Mucosa of stomach (tissue), 1 donor: ENCODE data around the gene PAIP2B.

Experiments
- H3K27me3 ChIP-seq: one replicate; pipeline ENCODE4 v1.7.0; 2013; ENCODE audit warnings: mild to moderate bottlenecking, low read length; ENCODE audit not compliant: control insufficient read depth, insufficient read depth
- H3K36me3 ChIP-seq: one replicate; pipeline ENCODE4 v1.7.0; 2013; ENCODE audit warnings: low read length; ENCODE audit not compliant: control insufficient read depth, insufficient read depth
- H3K4me1 ChIP-seq: one replicate; pipeline ENCODE4 v1.7.0; 2013; ENCODE audit warnings: mild to moderate bottlenecking, low read length; ENCODE audit not compliant: control insufficient read depth, insufficient read depth
- H3K4me3 ChIP-seq: one replicate; pipeline ENCODE4 v1.7.0; 2013; ENCODE audit warnings: low read length
- H3K9ac ChIP-seq: one replicate; pipeline ENCODE4 v1.7.0; 2013; ENCODE audit warnings: mild to moderate bottlenecking, low read length, moderate library complexity
- H3K9me3 ChIP-seq: one replicate; pipeline ENCODE4 v1.7.0; 2013; ENCODE audit warnings: mild to moderate bottlenecking, low read length, moderate library complexity; ENCODE audit not compliant: control insufficient read depth
- donor health status: Pancreatic carcinoma.

Gene PAIP2B

DNA sequence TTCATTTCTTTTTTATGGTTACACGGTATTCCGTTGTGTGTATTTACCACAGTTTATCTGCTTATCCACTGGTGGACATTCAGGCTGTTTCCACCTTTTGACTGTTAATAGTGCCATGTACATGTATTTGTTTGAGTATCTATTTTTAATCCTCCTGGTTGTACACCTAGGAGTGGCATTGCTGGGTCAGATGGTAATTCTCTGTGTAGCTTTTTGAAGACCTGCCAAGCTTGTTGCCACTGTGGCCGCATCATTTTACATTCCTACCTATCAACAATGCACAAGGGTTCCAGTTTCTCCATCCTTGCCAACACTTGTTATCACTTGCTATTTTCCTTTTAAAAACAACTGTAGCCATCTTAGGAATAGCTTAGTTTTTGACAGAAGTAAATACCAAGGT is 83.1 kb downstream of the PAIP2B start:
- Histone ChIP-seq H3K4me1 (no peaks in the 10 kb centered on the region), H3K36me3 (peaks cover 22% of the 10 kb centered on the region), H3K9ac (no peak overlapping the region), H3K4me3 (no peak overlapping the region), H3K9me3 (no peaks in the 10 kb centered on the region), H3K27me3 (no peaks in the 10 kb centered on the region)

DNA sequence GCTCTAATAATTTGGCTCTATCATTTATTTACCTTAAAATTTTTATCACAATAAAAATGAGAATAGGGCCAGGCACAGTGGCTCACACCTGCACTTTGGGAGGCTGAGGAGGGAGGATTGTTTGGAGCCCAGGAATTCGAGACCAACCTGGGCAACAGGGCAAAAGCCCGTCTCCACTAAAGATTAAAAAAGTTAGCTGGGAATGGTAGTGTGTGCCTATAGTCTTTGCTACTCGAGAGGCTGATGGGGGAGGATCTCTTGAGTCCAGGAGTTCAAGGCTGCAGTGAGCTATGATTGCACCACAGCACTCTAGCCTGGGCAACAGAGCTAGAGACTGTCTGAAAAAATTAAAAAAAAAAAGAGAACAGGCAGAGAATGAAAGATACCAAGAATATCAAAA is 90.7 kb downstream of the PAIP2B start:
- Histone ChIP-seq H3K27me3 (no peaks in the 10 kb centered on the region), H3K9ac (no peak overlapping the region), H3K9me3 (no peaks in the 10 kb centered on the region), H3K4me3 (no peak overlapping the region), H3K4me1 (no peaks in the 10 kb centered on the region), H3K36me3 (peaks cover 4% of the 10 kb centered on the region)

DNA sequence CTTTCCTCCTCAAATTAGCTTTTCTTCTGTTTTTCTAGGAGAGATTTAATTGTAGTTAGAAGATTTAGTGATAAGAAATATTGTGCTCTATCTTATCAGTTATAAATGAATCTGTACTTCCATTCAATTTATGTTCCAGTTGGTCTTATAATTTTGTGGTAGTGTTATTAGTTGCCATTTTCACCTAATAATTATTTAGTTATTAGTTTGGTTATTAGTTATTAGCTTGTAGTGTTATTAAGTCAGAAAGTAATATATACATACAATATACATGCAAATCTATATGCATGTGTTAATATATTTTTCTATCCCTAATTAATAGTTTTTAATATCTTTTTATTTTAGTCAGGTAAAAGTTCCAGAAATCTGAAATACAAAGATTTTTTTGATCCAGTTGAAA is 93.3 kb downstream of the PAIP2B start:
- H3K9ac ChIP-seq, result no peak overlapping the region
- no peaks in the 10 kb centered on the region for H3K27me3 ChIP-seq
- no peaks in the 10 kb centered on the region for H3K4me1 ChIP-seq
- H3K9me3 ChIP-seq, result no peaks in the 10 kb centered on the region
- H3K36me3 ChIP-seq, result no peaks in the 10 kb centered on the region
- H3K4me3 ChIP-seq, result no peak overlapping the region
